Measurements from ENCODE around the gene CEMIP2. TPM values are rescaled to one million over a fixed set of nuclear protein-coding genes. Genes with fewer than 3 reads are reported as not detected.
A peak's percentile ranks its signal among the peaks of the same experiment; 100 is the strongest.

The CEMIP2 gene
- total RNA-seq, 3 donors from 2014 or later, result 63.6 to 124 (median 99.3) TPM

DNA sequence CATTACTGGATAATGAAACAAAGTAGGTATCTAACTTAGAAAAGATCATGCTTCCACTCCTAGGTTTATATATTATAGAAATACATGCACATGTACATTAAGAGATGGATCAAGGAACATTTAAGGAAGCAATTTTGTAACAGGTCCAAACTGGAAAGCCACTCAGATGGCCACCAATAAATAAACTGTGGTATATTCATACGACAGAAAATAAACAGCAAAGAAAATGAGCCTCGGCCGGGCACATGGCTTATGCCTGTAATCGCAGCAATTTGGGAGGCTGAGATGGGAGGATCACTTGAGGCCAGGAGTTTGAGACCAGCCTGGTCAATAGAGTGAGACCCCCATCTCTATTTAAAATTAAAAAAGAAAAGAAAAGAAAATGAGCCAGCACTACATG is 25.6 kb downstream of the CEMIP2 start:
- TF ChIP-seq, protein P1, sequence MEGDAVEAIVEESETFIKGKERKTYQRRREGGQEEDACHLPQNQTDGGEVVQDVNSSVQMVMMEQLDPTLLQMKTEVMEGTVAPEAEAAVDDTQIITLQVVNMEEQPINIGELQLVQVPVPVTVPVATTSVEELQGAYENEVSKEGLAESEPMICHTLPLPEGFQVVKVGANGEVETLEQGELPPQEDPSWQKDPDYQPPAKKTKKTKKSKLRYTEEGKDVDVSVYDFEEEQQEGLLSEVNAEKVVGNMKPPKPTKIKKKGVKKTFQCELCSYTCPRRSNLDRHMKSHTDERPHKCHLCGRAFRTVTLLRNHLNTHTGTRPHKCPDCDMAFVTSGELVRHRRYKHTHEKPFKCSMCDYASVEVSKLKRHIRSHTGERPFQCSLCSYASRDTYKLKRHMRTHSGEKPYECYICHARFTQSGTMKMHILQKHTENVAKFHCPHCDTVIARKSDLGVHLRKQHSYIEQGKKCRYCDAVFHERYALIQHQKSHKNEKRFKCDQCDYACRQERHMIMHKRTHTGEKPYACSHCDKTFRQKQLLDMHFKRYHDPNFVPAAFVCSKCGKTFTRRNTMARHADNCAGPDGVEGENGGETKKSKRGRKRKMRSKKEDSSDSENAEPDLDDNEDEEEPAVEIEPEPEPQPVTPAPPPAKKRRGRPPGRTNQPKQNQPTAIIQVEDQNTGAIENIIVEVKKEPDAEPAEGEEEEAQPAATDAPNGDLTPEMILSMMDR (IDR thresholded peaks at IDR 0.05), result no peak
- intact Hi-C loops (cut with DNase I, micrococcal nuclease), result no loop called here
- no peak for DNase-seq
- ATAC-seq, result no peak
- no peak overlapping the region for H3K4me3 ChIP-seq
- peaks cover 30% of the 10 kb centered on the region for H3K4me1 ChIP-seq (ENCODE audit: low read depth)
- H3K9me3 ChIP-seq, result no peaks in the 10 kb centered on the region
- H3K36me3 ChIP-seq (ENCODE audit: low read depth), result no peaks in the 10 kb centered on the region

DNA sequence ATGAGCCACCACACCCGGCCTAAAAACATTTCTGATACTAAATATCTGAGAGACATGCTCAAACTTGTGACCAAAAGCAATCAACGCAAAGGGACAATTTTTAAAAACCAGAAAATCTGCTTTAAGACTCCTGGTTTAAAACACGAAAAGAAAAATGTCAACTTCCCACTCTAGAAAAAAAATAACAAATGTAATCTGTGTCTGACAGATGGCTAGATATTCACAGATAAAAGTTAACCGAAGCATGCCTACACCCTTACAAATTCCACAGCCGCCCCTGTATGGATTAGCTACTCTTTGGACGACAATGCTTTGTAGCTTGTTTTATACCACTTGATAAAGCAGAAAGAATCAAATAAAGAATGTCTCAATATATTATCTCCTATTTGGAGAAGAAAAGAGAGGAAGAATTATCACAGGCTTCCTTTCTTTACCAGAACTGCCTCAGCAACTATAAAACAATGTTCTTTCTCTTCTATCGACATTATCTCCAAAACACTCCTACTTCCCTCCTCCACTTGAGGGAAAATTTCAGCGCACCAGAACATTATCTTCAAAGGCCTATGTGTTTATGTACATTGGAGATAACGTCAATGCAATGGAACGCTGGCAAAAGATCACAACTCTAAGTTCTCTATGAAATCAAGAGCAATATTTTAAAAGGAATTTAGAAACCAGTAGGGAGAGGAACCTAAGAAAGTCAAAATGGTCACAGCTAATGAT is 26.2 kb downstream of the CEMIP2 start:
- intact Hi-C loops (cut with DNase I, micrococcal nuclease), result no loop called here
- peaks cover 30% of the 10 kb centered on the region for H3K4me1 ChIP-seq (ENCODE audit: low read depth)
- TF ChIP-seq, protein P1 (IDR thresholded peaks at IDR 0.05), result no peak
- no peak overlapping the region for H3K4me3 ChIP-seq
- no peaks in the 10 kb centered on the region for H3K36me3 ChIP-seq (ENCODE audit: low read depth)
- ATAC-seq (peak; percentile 79), DNase-seq (peak in 1 of 3 donors; percentile 64)
- no peaks in the 10 kb centered on the region for H3K9me3 ChIP-seq

DNA sequence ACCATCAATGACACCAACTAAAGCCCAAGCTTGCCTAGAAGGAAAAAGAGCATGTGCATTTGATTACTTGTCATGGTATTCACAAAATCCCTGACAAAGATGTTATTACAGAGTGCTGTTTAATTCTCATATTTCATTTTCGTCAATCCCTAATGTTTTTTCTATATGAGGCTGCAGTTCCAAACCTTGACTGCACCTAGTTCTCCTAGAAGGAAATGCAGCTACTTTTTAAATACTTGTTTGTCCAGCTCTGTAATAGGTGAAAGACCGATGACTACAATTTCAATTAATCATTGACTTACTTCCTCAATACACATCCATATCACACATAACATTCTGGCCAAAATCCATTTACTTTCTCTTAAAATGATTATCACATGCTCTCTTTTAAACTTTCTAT is 28.1 kb downstream of the CEMIP2 start:
- ATAC-seq (peak; percentile 85), DNase-seq (no peak)
- no peaks in the 10 kb centered on the region for H3K9me3 ChIP-seq
- H3K4me3 ChIP-seq, result peak overlapping the region; percentile 2
- intact Hi-C loops (cut with DNase I, micrococcal nuclease), result no loop called here
- H3K36me3 ChIP-seq (ENCODE audit: low read depth), result no peaks in the 10 kb centered on the region
- TF ChIP-seq, protein P1 (IDR thresholded peaks at IDR 0.05), result no peak
- peaks cover 30% of the 10 kb centered on the region for H3K4me1 ChIP-seq (ENCODE audit: low read depth)

DNA sequence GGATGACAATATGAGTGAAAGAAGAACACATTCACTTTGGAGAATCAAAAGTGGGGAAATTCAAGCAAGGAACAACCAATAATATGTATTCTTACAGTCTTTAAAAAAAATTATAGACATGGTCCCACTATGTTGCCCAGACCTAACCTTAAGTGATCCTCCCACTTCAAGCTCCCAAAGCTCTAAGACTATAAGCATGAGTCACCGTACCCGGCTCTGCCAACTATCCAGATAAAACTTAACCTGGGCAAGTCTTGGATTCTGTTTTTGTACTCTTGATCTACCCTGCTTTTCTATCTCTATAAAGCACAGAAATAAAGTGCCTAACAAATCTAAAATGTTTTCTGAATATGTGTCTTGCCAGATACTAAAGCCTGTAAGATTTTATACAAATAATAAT is 30.9 kb downstream of the CEMIP2 start:
- ATAC-seq, result peak; percentile 52
- H3K36me3 ChIP-seq (ENCODE audit: low read depth), result no peaks in the 10 kb centered on the region

DNA sequence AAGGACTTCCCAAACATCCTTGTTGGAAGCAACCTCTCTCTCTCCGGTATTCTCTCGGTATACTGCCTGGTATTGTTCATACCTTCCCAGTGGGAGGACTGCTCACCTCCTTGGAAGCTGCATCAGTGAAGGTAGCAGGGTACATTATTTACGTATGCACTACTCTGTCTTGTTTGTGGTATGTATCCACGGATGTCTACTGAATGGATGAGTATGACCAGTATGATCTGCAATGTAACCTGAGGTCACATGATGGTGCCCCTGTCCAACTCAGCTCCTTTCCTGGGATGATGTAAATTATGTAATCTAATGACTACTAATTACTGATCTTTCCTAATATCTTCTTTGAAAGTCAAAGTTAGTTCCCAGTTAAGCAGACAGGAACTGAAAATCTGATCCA is 32.1 kb downstream of the CEMIP2 start:
- Histone ChIP-seq H3K4me1 (ENCODE audit: low read depth) (peaks cover 14% of the 10 kb centered on the region), H3K9me3 (no peaks in the 10 kb centered on the region), H3K36me3 (ENCODE audit: low read depth) (no peaks in the 10 kb centered on the region), H3K4me3 (no peak overlapping the region)
- ATAC-seq (no peak), DNase-seq (no peak)
- TF ChIP-seq, protein P1 (IDR thresholded peaks at IDR 0.05), result no peak
- intact Hi-C loops (cut with DNase I, micrococcal nuclease), result no loop called here

More for the DNA sequence above, 30.9 kb downstream of the CEMIP2 start:
- intact Hi-C loops (cut with DNase I, micrococcal nuclease), result no loop called here
- H3K4me1 ChIP-seq (ENCODE audit: low read depth), result peaks cover 24% of the 10 kb centered on the region
- no peaks in the 10 kb centered on the region for H3K9me3 ChIP-seq
- DNase-seq, result no peak
- TF ChIP-seq, protein P1 (IDR thresholded peaks at IDR 0.05), result no peak
- no peak overlapping the region for H3K4me3 ChIP-seq
